A673 (cell line): ENCODE results near the gene EGLN1. TPM values are rescaled to one million over a fixed set of nuclear protein-coding genes. Genes with fewer than 3 reads are reported as not detected.
A peak's percentile ranks its signal among the peaks of the same experiment; 100 is the strongest.

Experiments
- BruUV-seq: library from RNA; stranded (reverse); fragments of 400-500 nt; replicated peaks from 2 replicates; lab custom pipeline; 2021; lab: Mats Ljungman, UMichigan
- CTCF ChIA-PET: fragments of 300-600 bp; sonication (Branson Sonifier 250); formaldehyde crosslinking; loops from one replicate; lab custom pipeline; 2022; ENCODE audit warnings: antibody characterized with exemption; lab: Charles Lee
- POLR2A ChIA-PET: fragments of 300-600 bp; sonication (Branson Sonifier 250); formaldehyde crosslinking; loops from one replicate; lab custom pipeline; 2022; ENCODE audit warnings: antibody characterized with exemption; ENCODE audit not compliant: low non-redundant PET; lab: Charles Lee
- DNase-seq: peaks from one replicate; pipeline ENCODE4 v3.0.0-alpha.2; 2015; ENCODE audit warnings: low spot score
- H3K27ac ChIP-seq: fragments of 200-600 bp; sonication (generic); 2 replicates; pipeline ENCODE4 v1.5.1; 2016; ENCODE audit warnings: mixed run types, low read depth, mild to moderate bottlenecking, mixed read lengths, antibody characterized with exemption, low read length; ENCODE audit not compliant: poor library complexity, severe bottlenecking
- H3K27me3 ChIP-seq: fragments of 200-600 bp; sonication (generic); replicated peaks from 2 replicates; pipeline ENCODE4 v1.6.1; 2017; ENCODE audit warnings: mixed run types, low read depth, mild to moderate bottlenecking, mixed read lengths, antibody characterized with exemption, low read length; ENCODE audit not compliant: insufficient read depth, poor library complexity
- H3K36me3 ChIP-seq: fragments of 200-600 bp; sonication (generic); 2 replicates; pipeline ENCODE4 v1.6.1; 2016; ENCODE audit warnings: mixed run types, mild to moderate bottlenecking, mixed read lengths, antibody characterized with exemption, low read length; ENCODE audit not compliant: insufficient read depth, poor library complexity, severe bottlenecking
- H3K4me1 ChIP-seq: fragments of 200-600 bp; sonication (generic); 2 replicates; pipeline ENCODE4 v1.6.1; 2017; ENCODE audit warnings: mixed run types, mild to moderate bottlenecking, mixed read lengths, antibody characterized with exemption, low read length; ENCODE audit not compliant: insufficient read depth, poor library complexity, severe bottlenecking
- H3K4me3 ChIP-seq: fragments of 200-600 bp; sonication (generic); 2 replicates; pipeline ENCODE4 v1.5.1; 2016; ENCODE audit warnings: low read depth, mixed run types, mild to moderate bottlenecking, mixed read lengths, low read length; ENCODE audit not compliant: poor library complexity, severe bottlenecking
- H3K9me3 ChIP-seq: fragments of 200-600 bp; sonication (generic); 2 replicates; pipeline ENCODE4 v1.6.1; 2016; ENCODE audit warnings: mixed run types, low read depth, mild to moderate bottlenecking, mixed read lengths, antibody characterized with exemption, low read length; ENCODE audit not compliant: poor library complexity, severe bottlenecking
- EZH2 ChIP-seq: fragments of 200-600 bp; sonication (generic); IDR thresholded peaks from 2 replicates; pipeline ENCODE4 v1.6.1; 2017; ENCODE audit warnings: borderline replicate concordance, low read depth, mild to moderate bottlenecking, mixed read lengths, antibody characterized with exemption, low read length; ENCODE audit not compliant: poor library complexity, severe bottlenecking
- intact Hi-C: fragments of 100-400 bp; cut with micrococcal nuclease; formaldehyde crosslinking; loops from one replicate; pipeline ENCODE4 v1.10.0; 2022; ENCODE audit not compliant: unreplicated experiment
- total RNA-seq: library from RNA; stranded (reverse); gene quantifications from 2 replicates; pipeline ENCODE4 v1.2.3, GENCODE V29; 2021
- TF ChIP-seq, protein P1 (sequence below): fragments of 300-800, 200-600 bp; sonication (generic); conservative IDR thresholded peaks from 2 replicates; pipeline ENCODE4 v1.5.1; 2017; ENCODE audit warnings: low read depth, mild to moderate bottlenecking, antibody characterized with exemption, low read length, moderate library complexity, mixed read lengths

Gene EGLN1
- total RNA-seq, 1 experiment from 2014 or later = 30.4 TPM

DNA sequence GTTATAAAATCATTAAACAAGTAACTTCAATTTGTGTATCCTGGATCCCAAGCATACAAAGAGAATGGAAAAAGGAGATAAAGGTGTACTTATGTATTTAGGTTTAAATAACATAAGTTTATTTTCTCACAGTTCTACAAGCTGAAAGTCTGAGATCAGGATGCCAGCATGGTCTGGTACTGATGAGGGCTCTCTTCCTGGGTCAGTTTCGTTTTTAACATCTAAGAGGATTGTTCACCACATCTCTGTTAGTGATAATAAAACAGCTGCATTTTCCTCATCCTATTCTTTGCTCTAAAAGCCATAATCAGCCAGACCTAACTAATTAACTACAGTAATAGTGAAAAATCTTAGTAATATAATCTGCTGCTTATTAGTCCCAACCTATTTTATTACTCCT, 5.2 kb downstream of the EGLN1 start:
- H3K4me3 ChIP-seq = peak overlapping the region; percentile 80
- intact Hi-C loops = no loop called here
- H3K36me3 ChIP-seq = no peaks in the 10 kb centered on the region
- H3K27ac ChIP-seq = no peak overlapping the region
- BruUV-seq = no TSS peak
- peaks cover 22% of the 10 kb centered on the region for H3K4me1 ChIP-seq
- POLR2A ChIA-PET = no interaction called here
- H3K27me3 ChIP-seq = no peaks in the 10 kb centered on the region
- H3K9me3 ChIP-seq = no peaks in the 10 kb centered on the region
- no peak for TF ChIP-seq EZH2
- TF ChIP-seq, protein P1, sequence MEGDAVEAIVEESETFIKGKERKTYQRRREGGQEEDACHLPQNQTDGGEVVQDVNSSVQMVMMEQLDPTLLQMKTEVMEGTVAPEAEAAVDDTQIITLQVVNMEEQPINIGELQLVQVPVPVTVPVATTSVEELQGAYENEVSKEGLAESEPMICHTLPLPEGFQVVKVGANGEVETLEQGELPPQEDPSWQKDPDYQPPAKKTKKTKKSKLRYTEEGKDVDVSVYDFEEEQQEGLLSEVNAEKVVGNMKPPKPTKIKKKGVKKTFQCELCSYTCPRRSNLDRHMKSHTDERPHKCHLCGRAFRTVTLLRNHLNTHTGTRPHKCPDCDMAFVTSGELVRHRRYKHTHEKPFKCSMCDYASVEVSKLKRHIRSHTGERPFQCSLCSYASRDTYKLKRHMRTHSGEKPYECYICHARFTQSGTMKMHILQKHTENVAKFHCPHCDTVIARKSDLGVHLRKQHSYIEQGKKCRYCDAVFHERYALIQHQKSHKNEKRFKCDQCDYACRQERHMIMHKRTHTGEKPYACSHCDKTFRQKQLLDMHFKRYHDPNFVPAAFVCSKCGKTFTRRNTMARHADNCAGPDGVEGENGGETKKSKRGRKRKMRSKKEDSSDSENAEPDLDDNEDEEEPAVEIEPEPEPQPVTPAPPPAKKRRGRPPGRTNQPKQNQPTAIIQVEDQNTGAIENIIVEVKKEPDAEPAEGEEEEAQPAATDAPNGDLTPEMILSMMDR = no peak
- no peak for DNase-seq
- CTCF ChIA-PET = no interaction called here

DNA sequence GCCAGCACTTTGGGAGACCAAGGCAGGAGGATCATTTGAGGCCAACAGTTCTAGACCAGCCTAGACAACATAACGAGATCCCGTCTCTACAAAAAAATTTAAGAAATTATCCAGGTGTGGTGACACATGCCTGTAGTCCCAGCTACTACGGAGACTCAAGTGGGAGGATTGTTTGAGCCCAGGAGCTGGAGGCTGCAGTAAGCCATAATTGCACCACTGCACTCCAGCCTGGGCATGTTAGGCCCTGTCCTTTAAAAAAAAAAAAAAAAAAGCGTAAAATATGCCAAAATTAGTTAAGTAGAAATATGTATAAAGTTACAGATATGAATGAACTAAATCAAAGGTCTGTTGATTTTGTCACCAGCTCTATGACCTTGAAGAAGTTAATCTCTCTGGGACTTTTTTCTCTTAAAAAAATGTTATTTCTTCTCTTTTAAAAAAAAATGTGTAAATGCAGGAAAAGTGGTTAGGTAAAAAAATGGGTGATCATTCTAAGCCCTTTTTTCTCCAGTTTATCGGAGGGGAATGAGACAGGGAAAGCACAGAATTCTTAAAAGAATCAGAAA, 7.0 kb downstream of the EGLN1 start:
- no TSS peak for BruUV-seq
- Histone ChIP-seq H3K27me3 (no peaks in the 10 kb centered on the region), H3K4me1 (peaks cover 22% of the 10 kb centered on the region), H3K27ac (no peak overlapping the region), H3K36me3 (no peaks in the 10 kb centered on the region), H3K4me3 (no peak overlapping the region), H3K9me3 (no peaks in the 10 kb centered on the region)
- ChIA-PET CTCF (interaction anchor here (0.6 kb wide), 1 partner anchor 169 kb away, joined by 6 read pairs; no protein-coding TSS in a partner anchor), POLR2A (no interaction called here)
- no peak for DNase-seq
- no peak for TF ChIP-seq EZH2
- TF ChIP-seq, protein P1 = no peak
- intact Hi-C loops = no loop called here

DNA sequence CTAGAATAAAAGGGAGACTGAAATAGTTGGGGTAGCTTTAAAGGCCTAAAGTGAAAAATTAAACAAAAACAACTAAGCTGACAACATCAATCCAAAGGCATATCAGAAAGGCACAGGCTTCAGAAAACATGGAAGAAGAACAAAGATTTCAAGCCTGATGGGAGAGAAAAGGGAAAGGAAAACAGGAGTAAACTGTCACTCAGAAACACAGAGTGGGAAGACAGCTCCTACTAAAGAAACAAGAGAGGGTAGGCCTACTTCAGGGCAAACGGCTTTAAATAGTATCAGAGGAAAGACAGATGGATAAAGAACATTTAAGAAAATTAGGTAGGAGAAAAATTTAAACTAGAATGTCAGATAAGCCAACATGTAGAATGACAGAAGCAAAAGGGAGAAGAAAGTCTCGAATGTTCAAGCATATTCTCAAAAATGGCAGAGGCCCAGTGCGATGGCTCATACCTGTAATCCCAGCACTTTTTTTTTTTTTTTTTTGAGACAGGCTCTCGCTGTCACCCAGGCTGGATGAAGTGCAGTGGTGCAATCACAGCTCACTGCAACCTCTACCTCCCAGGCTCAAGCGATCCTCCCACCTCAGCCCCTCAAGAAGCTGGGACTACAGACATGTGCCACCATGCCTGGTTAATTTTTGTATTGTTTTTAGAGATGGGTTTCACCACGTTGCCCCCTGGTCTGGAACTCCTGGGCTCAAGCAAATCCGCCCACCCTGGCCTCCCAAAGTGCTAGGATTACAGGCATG, 7.6 kb downstream of the EGLN1 start:
- POLR2A ChIA-PET = no interaction called here
- Histone ChIP-seq H3K4me1 (peaks cover 22% of the 10 kb centered on the region), H3K4me3 (no peak overlapping the region), H3K27me3 (no peaks in the 10 kb centered on the region), H3K27ac (no peak overlapping the region), H3K36me3 (no peaks in the 10 kb centered on the region), H3K9me3 (no peaks in the 10 kb centered on the region)
- BruUV-seq = no TSS peak
- TF ChIP-seq EZH2 = no peak
- TF ChIP-seq, protein P1 = no peak
- CTCF ChIA-PET = interaction anchor here (0.6 kb wide), 1 partner anchor 169 kb away, joined by 6 read pairs; no protein-coding TSS in a partner anchor
- no peak for DNase-seq
- intact Hi-C loops = no loop called here
